Panc1 (cell line): ENCODE results near the gene GSTO2. TPM values are rescaled to one million over a fixed set of nuclear protein-coding genes. Genes with fewer than 3 reads are reported as not detected.
A peak's percentile ranks its signal among the peaks of the same experiment; 100 is the strongest.

ENCODE experiments used
- ATAC-seq: fragments of 200-7000 bp; cut with Tn5 transposase; 2 replicates; pipeline ENCODE4 v1.9.1; 2020; ENCODE audit warnings: mild to moderate bottlenecking, moderate library complexity
- BruUV-seq: library from RNA; stranded (reverse); fragments of 400-500 nt; replicated peaks from 2 replicates; lab custom pipeline; 2021; lab: Mats Ljungman, UMichigan
- CTCF ChIA-PET: fragments of 300-600 bp; sonication (Branson Sonifier 250); formaldehyde crosslinking; loops from one replicate; lab custom pipeline; 2022; ENCODE audit warnings: antibody characterized with exemption; lab: Charles Lee
- POLR2A ChIA-PET: fragments of 300-600 bp; sonication (Branson Sonifier 250); formaldehyde crosslinking; loops from one replicate; lab custom pipeline; 2022; ENCODE audit warnings: antibody characterized with exemption; lab: Charles Lee
- DNase-seq: peaks from one replicate; pipeline ENCODE4 v3.0.0-alpha.2; 2010; ENCODE audit warnings: low read depth, low spot score
- H3K27ac ChIP-seq: 2 replicates; pipeline ENCODE4 v1.5.1; 2011; ENCODE audit warnings: mild to moderate bottlenecking, low read length, inconsistent platforms
- H3K27me3 ChIP-seq: fragments of 200-500 bp; sonication (Bioruptor generic); 2 replicates; pipeline ENCODE4 v1.6.0; 2014; ENCODE audit warnings: low read length, inconsistent platforms; ENCODE audit not compliant: control insufficient read depth, insufficient read depth
- H3K36me3 ChIP-seq: fragments of 200-500 bp; sonication (Bioruptor generic); 2 replicates; pipeline ENCODE4 v1.5.1; 2014; ENCODE audit warnings: inconsistent platforms, mild to moderate bottlenecking, low read length, moderate library complexity; ENCODE audit not compliant: control insufficient read depth, insufficient read depth
- H3K4me1 ChIP-seq: 2 replicates; pipeline ENCODE4 v1.5.1; 2011; ENCODE audit warnings: inconsistent platforms, mild to moderate bottlenecking, low read length, moderate library complexity; ENCODE audit not compliant: control insufficient read depth, insufficient read depth
- H3K4me3 ChIP-seq, 2 experiments: 2 replicates each; pipeline ENCODE4 v1.5.1; 2011 to 2012; ENCODE audit warnings: low read depth in 2 of 2, low read length in 2 of 2, mild to moderate bottlenecking in 2 of 2, inconsistent platforms in 1 of 2, moderate library complexity in 1 of 2
- H3K9me3 ChIP-seq: fragments of 200-500 bp; sonication (Bioruptor generic); 2 replicates; pipeline ENCODE4 v1.5.1; 2014; ENCODE audit warnings: low read depth, mild to moderate bottlenecking, inconsistent platforms, low read length, moderate library complexity; ENCODE audit not compliant: control insufficient read depth, insufficient read depth
- POLR2AphosphoS5 ChIP-seq: IDR thresholded peaks from 2 replicates; pipeline ENCODE4 v1.6.1; 2012; ENCODE audit warnings: mild to moderate bottlenecking, low read depth, low read length, moderate library complexity
- SIN3A ChIP-seq: IDR thresholded peaks from 2 replicates; pipeline ENCODE4 v1.6.1; 2012; ENCODE audit warnings: low read depth, mild to moderate bottlenecking, low read length, moderate library complexity, borderline replicate concordance; ENCODE audit not compliant: insufficient read depth
- TCF7L2 ChIP-seq: IDR thresholded peaks from 2 replicates; pipeline ENCODE4 v1.6.1; 2011; ENCODE audit warnings: mild to moderate bottlenecking, low read depth, low read length, inconsistent platforms
- in situ Hi-C: cut with HindIII; loops from 2 replicates; pipeline ENCODE4 v1.10.0; 2016; ENCODE audit warnings: low sequenced_read_pairs, low pct_unique_long_range_greater_than_20kb
- intact Hi-C: fragments of 100-400 bp; cut with micrococcal nuclease; formaldehyde crosslinking; loops from one replicate; pipeline ENCODE4 v1.10.0; 2022; ENCODE audit not compliant: unreplicated experiment
- total RNA-seq: library from RNA; stranded (reverse); gene quantifications from one replicate; pipeline ENCODE4 v1.2.1, GENCODE V29; 2021; ENCODE audit not compliant: unreplicated experiment
- TF ChIP-seq, protein P1 (sequence below), 2 experiments: IDR thresholded peaks; 2 replicates each; pipeline ENCODE4 v1.6.1; 2011 to 2012; ENCODE audit warnings: low read depth in 2 of 2, control low read depth in 1 of 2, low read length in 1 of 2, mild to moderate bottlenecking in 1 of 2, moderate library complexity in 1 of 2; ENCODE audit not compliant: insufficient read depth in 1 of 2
- TF ChIP-seq, protein P2 (sequence below): fragments of 450-650 bp; IDR thresholded peaks from 2 replicates; pipeline ENCODE4 v1.5.1; 2017; ENCODE audit warnings: mild to moderate bottlenecking

The GSTO2 gene
- total RNA-seq, 1 experiment from 2014 or later: 28.5 TPM

GRCh38 chr10:104328646-104328895 lies 59.6 kb downstream of the GSTO2 start:
- TF ChIP-seq POLR2AphosphoS5: no peak
- TF ChIP-seq TCF7L2: no peak
- TF ChIP-seq SIN3A: no peak
- TF ChIP-seq, protein P1, sequence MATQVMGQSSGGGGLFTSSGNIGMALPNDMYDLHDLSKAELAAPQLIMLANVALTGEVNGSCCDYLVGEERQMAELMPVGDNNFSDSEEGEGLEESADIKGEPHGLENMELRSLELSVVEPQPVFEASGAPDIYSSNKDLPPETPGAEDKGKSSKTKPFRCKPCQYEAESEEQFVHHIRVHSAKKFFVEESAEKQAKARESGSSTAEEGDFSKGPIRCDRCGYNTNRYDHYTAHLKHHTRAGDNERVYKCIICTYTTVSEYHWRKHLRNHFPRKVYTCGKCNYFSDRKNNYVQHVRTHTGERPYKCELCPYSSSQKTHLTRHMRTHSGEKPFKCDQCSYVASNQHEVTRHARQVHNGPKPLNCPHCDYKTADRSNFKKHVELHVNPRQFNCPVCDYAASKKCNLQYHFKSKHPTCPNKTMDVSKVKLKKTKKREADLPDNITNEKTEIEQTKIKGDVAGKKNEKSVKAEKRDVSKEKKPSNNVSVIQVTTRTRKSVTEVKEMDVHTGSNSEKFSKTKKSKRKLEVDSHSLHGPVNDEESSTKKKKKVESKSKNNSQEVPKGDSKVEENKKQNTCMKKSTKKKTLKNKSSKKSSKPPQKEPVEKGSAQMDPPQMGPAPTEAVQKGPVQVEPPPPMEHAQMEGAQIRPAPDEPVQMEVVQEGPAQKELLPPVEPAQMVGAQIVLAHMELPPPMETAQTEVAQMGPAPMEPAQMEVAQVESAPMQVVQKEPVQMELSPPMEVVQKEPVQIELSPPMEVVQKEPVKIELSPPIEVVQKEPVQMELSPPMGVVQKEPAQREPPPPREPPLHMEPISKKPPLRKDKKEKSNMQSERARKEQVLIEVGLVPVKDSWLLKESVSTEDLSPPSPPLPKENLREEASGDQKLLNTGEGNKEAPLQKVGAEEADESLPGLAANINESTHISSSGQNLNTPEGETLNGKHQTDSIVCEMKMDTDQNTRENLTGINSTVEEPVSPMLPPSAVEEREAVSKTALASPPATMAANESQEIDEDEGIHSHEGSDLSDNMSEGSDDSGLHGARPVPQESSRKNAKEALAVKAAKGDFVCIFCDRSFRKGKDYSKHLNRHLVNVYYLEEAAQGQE (IDR thresholded peaks at IDR 0.05; ENCODE audit: insufficient read depth in 1 of 2, low read depth in 2 of 2, low read length in 1 of 2): no peak
- TF ChIP-seq, protein P2, sequence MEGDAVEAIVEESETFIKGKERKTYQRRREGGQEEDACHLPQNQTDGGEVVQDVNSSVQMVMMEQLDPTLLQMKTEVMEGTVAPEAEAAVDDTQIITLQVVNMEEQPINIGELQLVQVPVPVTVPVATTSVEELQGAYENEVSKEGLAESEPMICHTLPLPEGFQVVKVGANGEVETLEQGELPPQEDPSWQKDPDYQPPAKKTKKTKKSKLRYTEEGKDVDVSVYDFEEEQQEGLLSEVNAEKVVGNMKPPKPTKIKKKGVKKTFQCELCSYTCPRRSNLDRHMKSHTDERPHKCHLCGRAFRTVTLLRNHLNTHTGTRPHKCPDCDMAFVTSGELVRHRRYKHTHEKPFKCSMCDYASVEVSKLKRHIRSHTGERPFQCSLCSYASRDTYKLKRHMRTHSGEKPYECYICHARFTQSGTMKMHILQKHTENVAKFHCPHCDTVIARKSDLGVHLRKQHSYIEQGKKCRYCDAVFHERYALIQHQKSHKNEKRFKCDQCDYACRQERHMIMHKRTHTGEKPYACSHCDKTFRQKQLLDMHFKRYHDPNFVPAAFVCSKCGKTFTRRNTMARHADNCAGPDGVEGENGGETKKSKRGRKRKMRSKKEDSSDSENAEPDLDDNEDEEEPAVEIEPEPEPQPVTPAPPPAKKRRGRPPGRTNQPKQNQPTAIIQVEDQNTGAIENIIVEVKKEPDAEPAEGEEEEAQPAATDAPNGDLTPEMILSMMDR: no peak
- no peak for ATAC-seq
- H3K4me3 ChIP-seq: peak overlapping the region; percentile 12 to 32
- CTCF ChIA-PET: interaction anchor here (0.6 kb wide), 1 partner anchor 960 kb away, joined by 3 read pairs; no protein-coding TSS in a partner anchor
- intact Hi-C loops (no loop called here), in situ Hi-C loops (no loop called here)
- H3K27ac ChIP-seq: peak overlapping the region; percentile 98
- H3K27me3 ChIP-seq: no peaks in the 10 kb centered on the region
- DNase-seq: no peak
- no peaks in the 10 kb centered on the region for H3K9me3 ChIP-seq
- BruUV-seq: no TSS peak
- no peaks in the 10 kb centered on the region for H3K36me3 ChIP-seq
- POLR2A ChIA-PET: interaction anchor here (0.9 kb wide), 1 partner anchor 36 kb away, joined by 3 read pairs; no protein-coding TSS in a partner anchor
- H3K4me1 ChIP-seq: peaks cover 96% of the 10 kb centered on the region

GRCh38 chr10:104328896-104329710 lies 60.1 kb downstream of the GSTO2 start:
- peak overlapping the region; percentile 98 for H3K27ac ChIP-seq
- H3K9me3 ChIP-seq: no peaks in the 10 kb centered on the region
- in situ Hi-C loops (no loop called here), intact Hi-C loops (no loop called here)
- ATAC-seq: peak; percentile 71
- ChIA-PET CTCF (interaction anchor here (0.6 kb wide), 1 partner anchor 961 kb away, joined by 3 read pairs; no protein-coding TSS in a partner anchor), POLR2A (interaction anchor here (0.9 to 1.2 kb wide), 2 partner anchors 18 to 36 kb away, joined by 3 read pairs; no protein-coding TSS in a partner anchor)
- BruUV-seq: no TSS peak
- H3K4me1 ChIP-seq: peaks cover 96% of the 10 kb centered on the region
- no peaks in the 10 kb centered on the region for H3K27me3 ChIP-seq
- DNase-seq: peak; percentile 98
- peak; percentile 63 for TF ChIP-seq POLR2AphosphoS5
- TF ChIP-seq TCF7L2: no peak
- TF ChIP-seq SIN3A: 0 out of 2 replicates have a peak, but pooled peaks have one; percentile 19
- TF ChIP-seq, protein P1 (IDR thresholded peaks at IDR 0.05; ENCODE audit: insufficient read depth in 1 of 2, low read depth in 2 of 2, low read length in 1 of 2): no peak
- TF ChIP-seq, protein P2: no peak
- H3K36me3 ChIP-seq: no peaks in the 10 kb centered on the region
- peak overlapping the region; percentile 12 to 32 for H3K4me3 ChIP-seq
